Nephron (organoid): ENCODE results near the gene ABCA5.
A peak's percentile ranks its signal among the peaks of the same experiment; 100 is the strongest.

ENCODE experiments used
- H3K27ac Mint-ChIP-seq, 3 experiments: 2 replicates each; pipeline ENCODE4 v1.8.0; 2020; ENCODE audit warnings: mixed read lengths in 3 of 3, mild to moderate bottlenecking in 2 of 3, moderate library complexity in 1 of 3
- H3K27me3 Mint-ChIP-seq: 2 replicates; pipeline ENCODE4 v1.8.0; 2021; ENCODE audit warnings: low read depth, mild to moderate bottlenecking, moderate library complexity, mixed read lengths
- H3K36me3 Mint-ChIP-seq: 2 replicates; pipeline ENCODE4 v1.8.0; 2020; ENCODE audit warnings: low read depth, mixed read lengths
- H3K4me1 Mint-ChIP-seq: 2 replicates; pipeline ENCODE4 v1.8.0; 2020; ENCODE audit warnings: mixed read lengths
- H3K4me3 Mint-ChIP-seq, 3 experiments: 2 replicates each; pipeline ENCODE4 v1.8.0; 2020; ENCODE audit warnings: mild to moderate bottlenecking in 3 of 3, mixed read lengths in 3 of 3, moderate library complexity in 2 of 3
- H3K9me3 Mint-ChIP-seq: 2 replicates; pipeline ENCODE4 v1.8.0; 2020; ENCODE audit warnings: mixed read lengths
- TF ChIP-seq, protein P1 (sequence below), 3 experiments: fragments of 200-600 bp; sonication (generic); IDR thresholded peaks; one replicate each; pipeline ENCODE4 v1.5.0; 2021; ENCODE audit warnings: antibody characterized with exemption in 3 of 3; ENCODE audit not compliant: unreplicated experiment in 3 of 3

The ABCA5 gene

DNA sequence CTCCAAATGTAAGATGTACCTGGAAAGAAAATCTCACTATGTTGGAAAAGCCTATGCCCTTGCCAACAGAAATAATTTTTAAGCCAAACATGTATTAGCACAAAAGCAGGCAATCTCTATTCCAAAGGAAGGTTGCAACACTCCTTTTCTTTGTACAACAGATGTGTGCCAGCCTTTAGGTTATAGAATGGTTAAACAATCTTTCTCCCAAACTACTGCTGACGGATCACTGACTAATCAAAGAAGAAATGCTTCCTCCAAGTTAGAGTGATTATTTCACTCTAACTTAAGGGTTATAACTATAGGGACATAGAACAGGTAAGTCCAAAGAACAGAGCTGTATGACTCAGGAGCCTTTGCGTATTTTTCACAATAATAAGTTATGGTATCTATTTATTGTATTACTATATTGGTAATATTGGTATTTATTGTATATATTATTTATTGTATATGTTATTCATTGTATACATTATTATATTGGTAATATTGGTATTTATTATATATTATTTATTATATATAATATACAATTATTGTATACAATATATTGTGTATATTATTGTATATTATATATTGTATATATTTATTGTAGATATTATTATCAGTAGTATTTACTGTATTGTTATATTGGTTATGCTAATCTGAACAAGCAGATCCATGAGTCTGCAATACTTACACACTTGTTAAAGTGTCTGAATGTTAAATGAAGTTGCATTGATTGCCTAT is 36.7 kb upstream of the ABCA5 start:
- Mint-ChIP-seq H3K27me3 (no peaks in the 10 kb centered on the region), H3K4me1 (no peaks in the 10 kb centered on the region), H3K36me3 (no peaks in the 10 kb centered on the region), H3K4me3 (no peak overlapping the region), H3K27ac (no peak overlapping the region), H3K9me3 (no peaks in the 10 kb centered on the region)
- TF ChIP-seq, protein P1, sequence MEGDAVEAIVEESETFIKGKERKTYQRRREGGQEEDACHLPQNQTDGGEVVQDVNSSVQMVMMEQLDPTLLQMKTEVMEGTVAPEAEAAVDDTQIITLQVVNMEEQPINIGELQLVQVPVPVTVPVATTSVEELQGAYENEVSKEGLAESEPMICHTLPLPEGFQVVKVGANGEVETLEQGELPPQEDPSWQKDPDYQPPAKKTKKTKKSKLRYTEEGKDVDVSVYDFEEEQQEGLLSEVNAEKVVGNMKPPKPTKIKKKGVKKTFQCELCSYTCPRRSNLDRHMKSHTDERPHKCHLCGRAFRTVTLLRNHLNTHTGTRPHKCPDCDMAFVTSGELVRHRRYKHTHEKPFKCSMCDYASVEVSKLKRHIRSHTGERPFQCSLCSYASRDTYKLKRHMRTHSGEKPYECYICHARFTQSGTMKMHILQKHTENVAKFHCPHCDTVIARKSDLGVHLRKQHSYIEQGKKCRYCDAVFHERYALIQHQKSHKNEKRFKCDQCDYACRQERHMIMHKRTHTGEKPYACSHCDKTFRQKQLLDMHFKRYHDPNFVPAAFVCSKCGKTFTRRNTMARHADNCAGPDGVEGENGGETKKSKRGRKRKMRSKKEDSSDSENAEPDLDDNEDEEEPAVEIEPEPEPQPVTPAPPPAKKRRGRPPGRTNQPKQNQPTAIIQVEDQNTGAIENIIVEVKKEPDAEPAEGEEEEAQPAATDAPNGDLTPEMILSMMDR (IDR thresholded peaks at IDR 0.05; ENCODE audit: unreplicated experiment in 3 of 3) = no peak

DNA sequence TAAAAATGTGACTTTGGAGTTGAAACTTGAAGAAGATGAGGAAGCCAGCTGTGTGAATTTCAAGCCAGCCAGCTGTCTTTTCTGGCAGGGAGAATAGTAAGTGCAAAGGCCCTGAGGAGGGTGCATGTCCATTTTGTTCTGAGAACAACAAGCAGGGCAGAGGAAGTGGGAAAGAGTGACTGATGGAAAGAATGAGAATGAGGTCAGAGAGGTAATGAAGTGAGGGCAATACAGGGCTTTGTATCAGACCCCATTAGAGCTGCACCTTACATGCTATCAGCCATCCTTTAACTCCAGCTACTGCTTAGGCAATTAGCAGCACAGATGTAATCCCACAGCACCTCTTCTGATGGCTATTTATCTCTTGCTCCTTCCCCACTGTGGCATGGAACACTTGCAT is 34.2 kb upstream of the ABCA5 start:
- Mint-ChIP-seq H3K4me1 (no peaks in the 10 kb centered on the region), H3K27me3 (no peaks in the 10 kb centered on the region), H3K9me3 (no peaks in the 10 kb centered on the region), H3K36me3 (no peaks in the 10 kb centered on the region), H3K4me3 (no peak overlapping the region), H3K27ac (no peak overlapping the region)
- TF ChIP-seq, protein P1 (IDR thresholded peaks at IDR 0.05; ENCODE audit: unreplicated experiment in 3 of 3) = no peak

DNA sequence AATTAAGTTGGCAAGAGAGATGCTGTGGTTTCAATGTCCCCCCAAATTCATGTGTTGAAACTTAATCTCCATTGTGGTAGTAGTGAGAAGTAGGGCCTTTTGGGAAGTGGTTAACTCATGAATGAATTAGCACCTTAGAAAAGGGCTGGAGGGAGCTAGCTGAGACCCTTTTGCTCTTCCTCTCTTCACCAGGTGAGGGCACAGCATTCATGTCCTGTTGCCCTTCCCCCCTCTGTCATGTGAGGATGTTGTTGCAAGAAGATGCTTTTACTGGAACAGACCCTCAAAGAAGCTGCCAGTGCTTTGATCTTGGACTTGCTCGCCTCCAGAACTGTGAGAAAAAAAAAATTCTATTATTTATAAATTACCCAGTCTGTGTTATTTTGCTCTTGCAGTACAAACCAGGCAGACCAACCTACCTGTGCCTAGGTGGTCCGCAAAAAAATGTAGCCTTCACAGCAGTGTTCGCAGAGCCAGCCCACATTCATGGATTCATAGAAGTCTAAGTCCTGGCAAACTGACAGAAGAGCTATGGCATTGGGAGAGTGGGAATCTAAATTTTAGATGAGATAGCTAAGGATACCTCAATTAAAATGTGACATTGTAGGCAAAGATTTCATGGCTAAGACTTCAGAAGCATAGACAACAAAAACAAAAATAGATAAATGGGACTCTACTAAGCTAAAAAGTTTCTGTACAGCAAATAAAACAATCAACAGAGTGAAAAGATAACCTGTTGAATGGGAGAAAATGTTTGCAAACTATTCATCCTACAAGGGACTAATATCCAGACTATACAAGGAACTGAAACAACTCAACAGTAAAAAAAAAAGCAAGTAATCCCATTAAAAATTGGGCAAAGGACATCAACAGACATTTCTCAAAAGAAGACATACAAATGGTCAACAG is 32.0 kb upstream of the ABCA5 start:
- H3K4me3 Mint-ChIP-seq = no peak overlapping the region
- H3K9me3 Mint-ChIP-seq = no peaks in the 10 kb centered on the region
- TF ChIP-seq, protein P1 (IDR thresholded peaks at IDR 0.05; ENCODE audit: unreplicated experiment in 3 of 3) = peak in 2 of 3 experiments; percentile 17 to 23
- H3K27ac Mint-ChIP-seq = no peak overlapping the region
- H3K4me1 Mint-ChIP-seq = no peaks in the 10 kb centered on the region
- no peaks in the 10 kb centered on the region for H3K27me3 Mint-ChIP-seq
- no peaks in the 10 kb centered on the region for H3K36me3 Mint-ChIP-seq

DNA sequence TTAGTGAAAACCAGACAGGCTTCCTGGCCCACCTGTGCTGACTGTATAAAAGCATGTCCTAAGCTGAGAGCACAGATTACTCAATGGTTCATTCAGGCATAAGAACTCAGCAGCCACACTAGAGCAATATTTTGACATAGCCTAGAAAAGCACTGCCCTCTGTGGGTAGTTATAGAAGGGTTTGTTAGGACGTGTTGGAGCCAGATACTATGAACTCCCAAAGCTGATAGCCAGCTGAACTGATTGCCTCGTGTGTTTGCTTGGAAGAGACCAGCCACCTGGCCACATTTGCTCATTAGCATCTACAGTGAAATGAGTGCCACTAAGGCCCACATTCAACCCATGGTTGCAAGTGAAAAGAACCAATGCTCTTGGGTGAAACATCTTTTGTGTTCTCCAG is 30.8 kb upstream of the ABCA5 start:
- Mint-ChIP-seq H3K36me3 (no peaks in the 10 kb centered on the region), H3K27ac (no peak overlapping the region), H3K4me1 (no peaks in the 10 kb centered on the region), H3K9me3 (no peaks in the 10 kb centered on the region), H3K27me3 (no peaks in the 10 kb centered on the region), H3K4me3 (no peak overlapping the region)
- TF ChIP-seq, protein P1 (IDR thresholded peaks at IDR 0.05; ENCODE audit: unreplicated experiment in 3 of 3) = no peak

DNA sequence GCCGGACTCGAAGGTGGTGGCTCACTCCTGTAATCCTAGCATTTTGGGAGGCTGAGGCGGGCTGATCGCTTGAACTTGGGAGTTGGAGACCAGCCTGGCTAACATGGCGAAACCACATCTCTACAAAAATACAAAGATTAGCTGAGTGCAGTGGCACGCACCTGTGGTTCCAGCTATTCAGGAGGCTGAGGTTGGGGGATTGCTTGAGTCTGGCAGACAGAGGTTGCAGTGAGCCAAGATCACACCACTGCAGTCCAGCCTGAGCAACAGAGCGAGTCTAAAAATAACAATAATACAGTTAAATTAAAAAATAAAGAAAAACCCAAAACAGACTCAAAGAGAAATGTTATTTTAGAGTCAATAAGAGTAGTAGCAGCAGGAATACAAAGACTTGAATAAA is 29.7 kb upstream of the ABCA5 start:
- TF ChIP-seq, protein P1 (IDR thresholded peaks at IDR 0.05; ENCODE audit: unreplicated experiment in 3 of 3) = no peak

More for the DNA sequence above, 29.7 kb upstream of the ABCA5 start:
- no peaks in the 10 kb centered on the region for H3K9me3 Mint-ChIP-seq
- no peaks in the 10 kb centered on the region for H3K36me3 Mint-ChIP-seq
- H3K4me1 Mint-ChIP-seq = no peaks in the 10 kb centered on the region
- H3K27ac Mint-ChIP-seq = no peak overlapping the region
- no peak overlapping the region for H3K4me3 Mint-ChIP-seq
- no peaks in the 10 kb centered on the region for H3K27me3 Mint-ChIP-seq
